Thoracic aorta (tissue), 2 donors: ENCODE results near the gene MYO10. TPM values are rescaled to one million over a fixed set of nuclear protein-coding genes. Genes with fewer than 3 reads are reported as not detected.

ENCODE experiments used
- ATAC-seq: fragments of 150-250 bp; one replicate; pipeline ENCODE4 v1.8.0; 2017; ENCODE audit warnings: low read depth; ENCODE audit not compliant: insufficient number of reproducible peaks, low FRiP score
- DNase-seq: peaks from one replicate; pipeline ENCODE4 v3.0.0-alpha.2; 2020; ENCODE audit warnings: low spot score
- H3K27ac ChIP-seq, 2 donors: fragments of 200-600 bp; sonication (generic); 1 replicate in 1 of 2; 2 replicates in 1 of 2; pipeline ENCODE4 v1.5.1; 2016; ENCODE audit warnings: mild to moderate bottlenecking in 2 of 2, moderate library complexity in 2 of 2
- H3K27me3 ChIP-seq: fragments of 200-600 bp; sonication (generic); replicated peaks from 2 replicates; pipeline ENCODE4 v1.6.0; 2016; ENCODE audit warnings: mild to moderate bottlenecking; ENCODE audit not compliant: insufficient read depth
- H3K36me3 ChIP-seq: fragments of 200-600 bp; sonication (generic); one replicate; pipeline ENCODE4 v1.5.1; 2016
- H3K4me1 ChIP-seq, 2 donors: fragments of 200-600 bp; sonication (generic); 1 replicate in 1 of 2; 2 replicates in 1 of 2; pipeline versions ENCODE4 v1.5.1 to v1.6.0; 2016; ENCODE audit warnings: low read depth in 2 of 2, mild to moderate bottlenecking in 1 of 2; ENCODE audit not compliant: control insufficient read depth in 1 of 2
- H3K4me3 ChIP-seq: fragments of 200-600 bp; sonication (generic); 2 replicates; pipeline ENCODE4 v1.5.1; 2016; ENCODE audit warnings: mild to moderate bottlenecking
- H3K9me3 ChIP-seq: fragments of 200-600 bp; sonication (generic); 2 replicates; pipeline ENCODE4 v1.5.1; 2016
- CTCF ChIP-seq: fragments of 200-600 bp; sonication (generic); IDR thresholded peaks from one replicate; pipeline ENCODE4 v1.5.1; 2019; ENCODE audit warnings: antibody characterized with exemption
- total RNA-seq, 2 donors: library from RNA; depleted of rRNA; stranded (reverse); fragments of >200 nt; gene quantifications; one replicate each; pipeline versions ENCODE4 v1.1.0 to v1.2.3, GENCODE V29; 2016

The MYO10 gene
- total RNA-seq, 2 donors from 2014 or later, result 11.4 to 41.7 TPM

DNA sequence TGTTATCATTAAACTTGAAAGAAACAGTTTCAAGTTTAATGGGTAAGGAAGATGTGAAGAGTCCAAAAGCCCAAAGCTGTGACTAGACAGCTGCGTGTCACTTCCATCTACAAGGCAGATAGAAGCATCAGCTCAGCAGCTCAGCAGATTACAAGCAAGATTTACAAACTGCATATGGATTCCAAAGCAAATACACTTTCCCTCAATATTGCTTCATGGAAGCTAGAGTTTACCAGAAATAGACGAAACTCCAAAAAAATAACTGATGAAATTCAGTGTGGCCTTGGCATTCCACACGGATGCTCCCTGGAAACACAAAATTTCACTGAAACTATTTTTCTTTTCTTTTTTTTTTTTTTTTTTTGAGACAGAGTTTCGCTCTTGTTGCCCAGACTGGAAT, 17.9 kb downstream of the MYO10 start:
- no peak for TF ChIP-seq CTCF
- H3K9me3 ChIP-seq, result no peaks in the 10 kb centered on the region
- H3K36me3 ChIP-seq, result no peaks in the 10 kb centered on the region
- H3K27me3 ChIP-seq, result no peaks in the 10 kb centered on the region
- DNase-seq (no peak), ATAC-seq (no peak)
- no peak overlapping the region for H3K4me3 ChIP-seq
- no peak overlapping the region for H3K27ac ChIP-seq
- H3K4me1 ChIP-seq, result no peaks in the 10 kb centered on the region

GRCh38 chr5:16916262-16916878, 19.7 kb downstream of the MYO10 start:
- H3K4me1 ChIP-seq, result no peaks in the 10 kb centered on the region
- DNase-seq (no peak), ATAC-seq (no peak)
- no peak overlapping the region for H3K27ac ChIP-seq
- H3K27me3 ChIP-seq, result no peaks in the 10 kb centered on the region
- TF ChIP-seq CTCF, result no peak
- H3K9me3 ChIP-seq, result no peaks in the 10 kb centered on the region
- no peak overlapping the region for H3K4me3 ChIP-seq
- H3K36me3 ChIP-seq, result no peaks in the 10 kb centered on the region

- DNase-seq (no peak), ATAC-seq (no peak)
- Histone ChIP-seq H3K27me3 (no peaks in the 10 kb centered on the region), H3K4me1 (no peaks in the 10 kb centered on the region), H3K9me3 (no peaks in the 10 kb centered on the region), H3K4me3 (no peak overlapping the region), H3K36me3 (no peaks in the 10 kb centered on the region), H3K27ac (no peak overlapping the region)
- TF ChIP-seq CTCF, result no peak
Measured at GRCh38 chr5:16914584-16914983, 21.5 kb downstream of the MYO10 start.

- DNase-seq (no peak), ATAC-seq (no peak)
- TF ChIP-seq CTCF, result no peak
- no peak overlapping the region for H3K27ac ChIP-seq
- no peaks in the 10 kb centered on the region for H3K27me3 ChIP-seq
- no peaks in the 10 kb centered on the region for H3K9me3 ChIP-seq
- H3K4me3 ChIP-seq, result no peak overlapping the region
- no peaks in the 10 kb centered on the region for H3K36me3 ChIP-seq
- H3K4me1 ChIP-seq, result no peaks in the 10 kb centered on the region
Measured at GRCh38 chr5:16914108-16914435, 22.0 kb downstream of the MYO10 start.

- Histone ChIP-seq H3K36me3 (no peaks in the 10 kb centered on the region), H3K27me3 (no peaks in the 10 kb centered on the region), H3K4me1 (no peaks in the 10 kb centered on the region), H3K27ac (no peak overlapping the region), H3K9me3 (no peaks in the 10 kb centered on the region), H3K4me3 (no peak overlapping the region)
- ATAC-seq, result no peak
- no peak for TF ChIP-seq CTCF
- no peak for DNase-seq
Measured at GRCh38 chr5:16913187-16914107, 22.6 kb downstream of the MYO10 start.
